Measurements from ENCODE around the gene VLDLR. TPM values are rescaled to one million over a fixed set of nuclear protein-coding genes. Genes with fewer than 3 reads are reported as not detected.

VLDLR gene
- total RNA-seq, 1 donor from 2014 or later, result 4.9 TPM

GRCh38 chr9:2624051-2624682 is 2.6 kb downstream of the VLDLR start:
- intact Hi-C loops (cut with micrococcal nuclease), result loop anchor here (5.0 to 10.0 kb wide), 5 partner anchors 181 to 901 kb away; partner anchors contain the start of genes RFX3 and SMARCA2
- Mint-ChIP-seq H3K27me3 (ENCODE audit: insufficient read depth) (peaks cover 26% of the 10 kb centered on the region), H3K4me3 (peak overlapping the region; percentile 86)

GRCh38 chr9:2625427-2625826 is 3.8 kb downstream of the VLDLR start:
- no peak overlapping the region for H3K27ac Mint-ChIP-seq
- H3K36me3 Mint-ChIP-seq (ENCODE audit: low read depth), result peaks cover 2% of the 10 kb centered on the region
- intact Hi-C loops (cut with micrococcal nuclease), result loop anchor here (10.0 kb wide), 3 partner anchors 179 to 899 kb away; partner anchors contain the start of gene RFX3
- peaks cover 24% of the 10 kb centered on the region for H3K27me3 Mint-ChIP-seq (ENCODE audit: insufficient read depth)
- H3K4me1 Mint-ChIP-seq (ENCODE audit: low read depth), result peaks cover 17% of the 10 kb centered on the region
- H3K4me3 Mint-ChIP-seq, result no peak overlapping the region
- H3K9me3 Mint-ChIP-seq, result no peaks in the 10 kb centered on the region
- no peak for DNase-seq (ENCODE audit: low spot score)

More at GRCh38 chr9:2624051-2624682, 2.6 kb downstream of the VLDLR start:
- H3K4me1 Mint-ChIP-seq (ENCODE audit: low read depth), result peaks cover 17% of the 10 kb centered on the region
- no peak for DNase-seq (ENCODE audit: low spot score)
- H3K27ac Mint-ChIP-seq, result no peak overlapping the region
- peaks cover 2% of the 10 kb centered on the region for H3K36me3 Mint-ChIP-seq (ENCODE audit: low read depth)
- H3K9me3 Mint-ChIP-seq, result no peaks in the 10 kb centered on the region

GRCh38 chr9:2628919-2629318 is 7.3 kb downstream of the VLDLR start:
- H3K27ac Mint-ChIP-seq, result no peak overlapping the region
- no peak overlapping the region for H3K4me3 Mint-ChIP-seq
- H3K36me3 Mint-ChIP-seq (ENCODE audit: low read depth), result no peaks in the 10 kb centered on the region
- H3K4me1 Mint-ChIP-seq (ENCODE audit: low read depth), result peaks cover under 1% of the 10 kb centered on the region
- DNase-seq (ENCODE audit: low spot score), result no peak
- peaks cover 10% of the 10 kb centered on the region for H3K27me3 Mint-ChIP-seq (ENCODE audit: insufficient read depth)
- intact Hi-C loops (cut with micrococcal nuclease), result loop anchor here (10.0 kb wide), 3 partner anchors 176 to 896 kb away; partner anchors contain the start of gene RFX3
- H3K9me3 Mint-ChIP-seq, result peaks cover 3% of the 10 kb centered on the region

- Mint-ChIP-seq H3K27ac (no peak overlapping the region), H3K4me1 (ENCODE audit: low read depth) (peaks cover 5% of the 10 kb centered on the region), H3K36me3 (ENCODE audit: low read depth) (no peaks in the 10 kb centered on the region), H3K27me3 (ENCODE audit: insufficient read depth) (no peaks in the 10 kb centered on the region), H3K4me3 (no peak overlapping the region), H3K9me3 (peaks cover 3% of the 10 kb centered on the region)
- DNase-seq (ENCODE audit: low spot score), result no peak
- intact Hi-C loops (cut with micrococcal nuclease), result no loop called here
Measured at GRCh38 chr9:2630158-2630557, 8.6 kb downstream of the VLDLR start.

GRCh38 chr9:2631263-2631662 is 9.7 kb downstream of the VLDLR start:
- Mint-ChIP-seq H3K9me3 (peaks cover 3% of the 10 kb centered on the region), H3K27me3 (ENCODE audit: insufficient read depth) (no peaks in the 10 kb centered on the region), H3K4me3 (no peak overlapping the region), H3K27ac (no peak overlapping the region), H3K4me1 (ENCODE audit: low read depth) (peaks cover 5% of the 10 kb centered on the region), H3K36me3 (ENCODE audit: low read depth) (peaks cover 8% of the 10 kb centered on the region)
- DNase-seq (ENCODE audit: low spot score), result no peak
- intact Hi-C loops (cut with micrococcal nuclease), result no loop called here

- H3K27me3 Mint-ChIP-seq (ENCODE audit: insufficient read depth), result no peaks in the 10 kb centered on the region
- intact Hi-C loops (cut with micrococcal nuclease), result no loop called here
- H3K4me1 Mint-ChIP-seq (ENCODE audit: low read depth), result peaks cover 17% of the 10 kb centered on the region
- no peak overlapping the region for H3K4me3 Mint-ChIP-seq
- DNase-seq (ENCODE audit: low spot score), result no peak
- H3K36me3 Mint-ChIP-seq (ENCODE audit: low read depth), result peaks cover 14% of the 10 kb centered on the region
- no peak overlapping the region for H3K27ac Mint-ChIP-seq
- peaks cover 3% of the 10 kb centered on the region for H3K9me3 Mint-ChIP-seq
Measured at GRCh38 chr9:2634153-2634552, 12.6 kb downstream of the VLDLR start.

GRCh38 chr9:2634818-2635217 is 13.2 kb downstream of the VLDLR start:
- peaks cover 23% of the 10 kb centered on the region for H3K4me1 Mint-ChIP-seq (ENCODE audit: low read depth)
- no peak for DNase-seq (ENCODE audit: low spot score)
- H3K36me3 Mint-ChIP-seq (ENCODE audit: low read depth), result peaks cover 16% of the 10 kb centered on the region
- H3K4me3 Mint-ChIP-seq, result no peak overlapping the region
- intact Hi-C loops (cut with micrococcal nuclease), result no loop called here
- peaks cover 3% of the 10 kb centered on the region for H3K9me3 Mint-ChIP-seq
- no peaks in the 10 kb centered on the region for H3K27me3 Mint-ChIP-seq (ENCODE audit: insufficient read depth)
- H3K27ac Mint-ChIP-seq, result no peak overlapping the region

GRCh38 chr9:2635922-2636321 is 14.3 kb downstream of the VLDLR start:
- peaks cover 3% of the 10 kb centered on the region for H3K9me3 Mint-ChIP-seq
- intact Hi-C loops (cut with micrococcal nuclease), result no loop called here
- H3K27me3 Mint-ChIP-seq (ENCODE audit: insufficient read depth), result no peaks in the 10 kb centered on the region
- peaks cover 23% of the 10 kb centered on the region for H3K36me3 Mint-ChIP-seq (ENCODE audit: low read depth)
- peaks cover 24% of the 10 kb centered on the region for H3K4me1 Mint-ChIP-seq (ENCODE audit: low read depth)
- no peak overlapping the region for H3K4me3 Mint-ChIP-seq
- DNase-seq (ENCODE audit: low spot score), result no peak
- H3K27ac Mint-ChIP-seq, result no peak overlapping the region

- no peaks in the 10 kb centered on the region for H3K9me3 Mint-ChIP-seq
- H3K27ac Mint-ChIP-seq, result no peak overlapping the region
- peaks cover 24% of the 10 kb centered on the region for H3K4me1 Mint-ChIP-seq (ENCODE audit: low read depth)
- peaks cover 27% of the 10 kb centered on the region for H3K36me3 Mint-ChIP-seq (ENCODE audit: low read depth)
- H3K4me3 Mint-ChIP-seq, result no peak overlapping the region
- intact Hi-C loops (cut with micrococcal nuclease), result no loop called here
- H3K27me3 Mint-ChIP-seq (ENCODE audit: insufficient read depth), result no peaks in the 10 kb centered on the region
- no peak for DNase-seq (ENCODE audit: low spot score)
Measured at GRCh38 chr9:2637390-2637789, 15.8 kb downstream of the VLDLR start.

GRCh38 chr9:2638871-2639673 is 17.5 kb downstream of the VLDLR start:
- intact Hi-C loops (cut with micrococcal nuclease), result loop anchor here (1.0 kb wide), 2 partner anchors 16 to 18 kb away; partner anchors contain the start of gene VLDLR
- Mint-ChIP-seq H3K4me3 (no peak overlapping the region), H3K27me3 (ENCODE audit: insufficient read depth) (no peaks in the 10 kb centered on the region), H3K36me3 (ENCODE audit: low read depth) (peaks cover 36% of the 10 kb centered on the region), H3K9me3 (peaks cover 4% of the 10 kb centered on the region), H3K27ac (peak overlapping the region; percentile 56), H3K4me1 (ENCODE audit: low read depth) (peaks cover 24% of the 10 kb centered on the region)
- no peak for DNase-seq (ENCODE audit: low spot score)

GRCh38 chr9:2639786-2640185 is 18.2 kb downstream of the VLDLR start:
- Mint-ChIP-seq H3K27me3 (ENCODE audit: insufficient read depth) (no peaks in the 10 kb centered on the region), H3K27ac (no peak overlapping the region), H3K4me3 (no peak overlapping the region), H3K9me3 (peaks cover 4% of the 10 kb centered on the region), H3K4me1 (ENCODE audit: low read depth) (peaks cover 20% of the 10 kb centered on the region), H3K36me3 (ENCODE audit: low read depth) (peaks cover 38% of the 10 kb centered on the region)
- DNase-seq (ENCODE audit: low spot score), result no peak
- intact Hi-C loops (cut with micrococcal nuclease), result loop anchor here (1.0 kb wide), 2 partner anchors 16 to 18 kb away; partner anchors contain the start of gene VLDLR

GRCh38 chr9:2640570-2640969 is 19.0 kb downstream of the VLDLR start:
- Mint-ChIP-seq H3K4me1 (ENCODE audit: low read depth) (peaks cover 19% of the 10 kb centered on the region), H3K4me3 (no peak overlapping the region), H3K9me3 (peaks cover 4% of the 10 kb centered on the region), H3K27me3 (ENCODE audit: insufficient read depth) (no peaks in the 10 kb centered on the region), H3K36me3 (ENCODE audit: low read depth) (peaks cover 41% of the 10 kb centered on the region), H3K27ac (no peak overlapping the region)
- DNase-seq (ENCODE audit: low spot score), result no peak
- intact Hi-C loops (cut with micrococcal nuclease), result no loop called here

GRCh38 chr9:2641033-2641432 is 19.4 kb downstream of the VLDLR start:
- intact Hi-C loops (cut with micrococcal nuclease), result no loop called here
- no peak for DNase-seq (ENCODE audit: low spot score)

More at GRCh38 chr9:2641033-2641432, 19.4 kb downstream of the VLDLR start:
- H3K9me3 Mint-ChIP-seq, result peaks cover 4% of the 10 kb centered on the region
- H3K4me3 Mint-ChIP-seq, result no peak overlapping the region
- H3K36me3 Mint-ChIP-seq (ENCODE audit: low read depth), result peaks cover 38% of the 10 kb centered on the region
- H3K27ac Mint-ChIP-seq, result no peak overlapping the region
- no peaks in the 10 kb centered on the region for H3K27me3 Mint-ChIP-seq (ENCODE audit: insufficient read depth)
- peaks cover 19% of the 10 kb centered on the region for H3K4me1 Mint-ChIP-seq (ENCODE audit: low read depth)

Data from activated T-helper 1 cell treated with anti-CD3 and anti-CD28 coated beads, Interleukin-12 subunit alpha, Interleukin-12 subunit beta, Interleukin-2, Interleukin-4 antibody, amounts not matched to agents 30 ng/mL and 10 ng/mL and 1 ng/mL, durations not matched to agents 14 hours and 24 hours and 36 hours (primary cell).